Measurements from ENCODE around the gene RFTN2. TPM values are rescaled to one million over a fixed set of nuclear protein-coding genes. Genes with fewer than 3 reads are reported as not detected.

RFTN2 gene
- total RNA-seq, 1 donor from 2014 or later = 14.1 TPM

DNA sequence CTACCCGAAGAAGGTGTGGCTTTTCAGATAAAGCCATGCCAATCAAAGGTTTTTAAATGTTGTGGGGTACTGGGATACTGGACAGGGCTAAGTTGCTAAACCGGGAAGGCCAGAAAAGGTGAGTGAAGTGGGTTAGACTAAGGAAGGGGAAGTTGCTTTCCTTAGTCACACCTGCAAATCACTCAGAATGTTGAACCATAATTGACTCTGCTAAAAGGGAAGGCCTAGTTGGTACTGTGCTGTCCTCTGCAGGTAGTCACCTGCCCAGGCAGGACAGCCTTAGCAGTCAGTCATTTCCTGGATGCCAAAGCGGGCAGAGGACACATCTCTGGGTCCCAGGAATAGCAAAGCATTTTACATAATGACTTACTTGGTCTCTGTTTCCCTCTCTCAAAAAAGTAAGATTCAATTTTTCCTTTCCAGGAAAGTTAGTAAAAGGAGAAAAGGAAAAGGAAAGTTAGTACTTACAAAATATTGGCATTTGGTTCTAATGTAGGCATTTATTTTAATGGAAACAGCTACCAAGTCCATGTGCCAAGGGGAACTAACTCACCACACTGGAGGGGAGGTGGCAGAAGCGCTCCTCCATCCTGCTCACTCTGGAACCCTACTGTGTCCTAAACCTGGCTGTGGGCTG lies 60.3 kb downstream of the RFTN2 start:
- Histone ChIP-seq H3K4me3 (ENCODE audit: low read length in 3 of 3) (no peak overlapping the region), H3K36me3 (ENCODE audit: control insufficient read depth in 3 of 3, insufficient read depth in 3 of 3, low read length in 3 of 3) (peaks cover 0 to 10% (median 0%) of the 10 kb centered on the region in 3 donors), H3K9me3 (ENCODE audit: control insufficient read depth in 3 of 3, low read length in 3 of 3) (no peaks in the 10 kb centered on the region)

DNA sequence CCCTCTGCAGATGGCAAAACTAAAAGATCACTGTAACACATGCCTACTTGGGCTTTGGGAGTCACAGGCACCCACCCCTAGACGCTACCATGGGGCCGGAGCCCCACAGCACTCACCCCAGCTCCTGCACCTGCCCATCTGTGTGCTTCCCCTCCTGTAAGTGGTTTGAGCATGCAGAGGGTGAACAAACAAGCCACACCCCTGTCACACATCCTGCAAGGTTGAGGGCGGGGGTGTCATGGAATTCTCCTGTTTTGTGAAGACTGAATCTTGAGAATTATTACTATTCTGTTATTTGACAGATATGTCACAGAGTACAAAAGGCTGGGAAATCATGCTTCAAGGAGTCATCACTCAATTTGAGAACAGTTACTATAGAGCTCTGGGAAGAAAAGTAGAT lies 60.9 kb downstream of the RFTN2 start:
- Histone ChIP-seq H3K4me3 (ENCODE audit: low read length in 3 of 3) (no peak overlapping the region), H3K9me3 (ENCODE audit: control insufficient read depth in 3 of 3, low read length in 3 of 3) (no peaks in the 10 kb centered on the region), H3K27me3 (ENCODE audit: control insufficient read depth in 3 of 3, insufficient read depth in 3 of 3, low read length in 3 of 3) (no peaks in the 10 kb centered on the region), H3K27ac (ENCODE audit: low read depth, low read length) (no peak overlapping the region), H3K36me3 (ENCODE audit: control insufficient read depth in 3 of 3, insufficient read depth in 3 of 3, low read length in 3 of 3) (peaks cover 0 to 10% (median 0%) of the 10 kb centered on the region in 3 donors), H3K9ac (ENCODE audit: low read depth in 1 of 3, low read length in 3 of 3) (no peak overlapping the region), H3K4me1 (ENCODE audit: control insufficient read depth in 3 of 3, insufficient read depth in 3 of 3, low read length in 3 of 3) (no peaks in the 10 kb centered on the region)

More for the DNA sequence above, 60.3 kb downstream of the RFTN2 start:
- Histone ChIP-seq H3K27me3 (ENCODE audit: control insufficient read depth in 3 of 3, insufficient read depth in 3 of 3, low read length in 3 of 3) (no peaks in the 10 kb centered on the region), H3K27ac (ENCODE audit: low read depth, low read length) (no peak overlapping the region), H3K4me1 (ENCODE audit: control insufficient read depth in 3 of 3, insufficient read depth in 3 of 3, low read length in 3 of 3) (no peaks in the 10 kb centered on the region), H3K9ac (ENCODE audit: low read depth in 1 of 3, low read length in 3 of 3) (no peak overlapping the region)

DNA sequence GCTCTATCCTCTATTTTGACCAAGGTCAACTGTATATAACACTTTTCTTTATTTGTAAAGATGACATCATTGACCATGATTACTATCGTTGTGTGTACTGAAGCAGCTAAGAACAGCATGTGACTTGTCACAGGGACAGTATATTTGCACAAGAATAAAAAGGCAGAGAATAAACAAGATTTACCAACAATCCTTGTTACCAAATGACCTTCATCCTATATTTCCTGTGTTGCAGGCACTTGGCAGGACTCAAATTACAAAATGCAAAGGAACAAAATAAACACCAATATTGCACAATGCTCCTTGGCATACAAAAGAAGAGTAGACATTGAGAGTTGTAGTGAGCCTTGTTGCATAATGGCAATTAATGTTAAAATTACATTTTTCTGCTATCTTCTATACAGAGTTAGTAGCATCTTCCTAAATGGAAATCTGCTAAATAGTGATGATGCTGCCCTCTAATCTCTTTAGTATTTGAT lies 61.8 kb downstream of the RFTN2 start:
- Histone ChIP-seq H3K9me3 (ENCODE audit: control insufficient read depth in 3 of 3, low read length in 3 of 3) (no peaks in the 10 kb centered on the region), H3K27me3 (ENCODE audit: control insufficient read depth in 3 of 3, insufficient read depth in 3 of 3, low read length in 3 of 3) (no peaks in the 10 kb centered on the region), H3K9ac (ENCODE audit: low read depth in 1 of 3, low read length in 3 of 3) (no peak overlapping the region), H3K4me1 (ENCODE audit: control insufficient read depth in 3 of 3, insufficient read depth in 3 of 3, low read length in 3 of 3) (no peaks in the 10 kb centered on the region), H3K36me3 (ENCODE audit: control insufficient read depth in 3 of 3, insufficient read depth in 3 of 3, low read length in 3 of 3) (peaks cover 0 to 10% (median 0%) of the 10 kb centered on the region in 3 donors), H3K4me3 (ENCODE audit: low read length in 3 of 3) (no peak overlapping the region), H3K27ac (ENCODE audit: low read depth, low read length) (no peak overlapping the region)

DNA sequence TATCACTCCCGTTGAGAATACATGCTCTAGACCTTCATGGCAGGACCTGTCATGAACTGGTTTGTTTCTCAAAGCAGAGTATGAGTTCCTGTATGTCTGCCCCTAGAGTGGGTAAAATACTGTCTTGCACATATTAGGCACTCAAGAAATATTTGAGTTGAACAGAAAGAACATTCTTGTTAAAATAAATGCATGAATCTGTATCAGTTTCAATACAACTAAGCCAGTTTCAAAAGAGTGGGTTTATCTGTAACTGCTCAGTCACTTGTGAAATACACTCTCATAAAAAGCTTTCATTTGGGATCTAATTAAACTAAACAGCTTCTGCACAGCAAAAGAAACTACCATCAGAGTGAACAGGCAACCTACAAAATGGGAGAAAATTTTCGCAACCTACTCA lies 69.2 kb downstream of the RFTN2 start:
- Histone ChIP-seq H3K27ac (ENCODE audit: low read depth, low read length) (no peak overlapping the region), H3K9me3 (ENCODE audit: control insufficient read depth in 3 of 3, low read length in 3 of 3) (no peaks in the 10 kb centered on the region), H3K4me3 (ENCODE audit: low read length in 3 of 3) (no peak overlapping the region)

DNA sequence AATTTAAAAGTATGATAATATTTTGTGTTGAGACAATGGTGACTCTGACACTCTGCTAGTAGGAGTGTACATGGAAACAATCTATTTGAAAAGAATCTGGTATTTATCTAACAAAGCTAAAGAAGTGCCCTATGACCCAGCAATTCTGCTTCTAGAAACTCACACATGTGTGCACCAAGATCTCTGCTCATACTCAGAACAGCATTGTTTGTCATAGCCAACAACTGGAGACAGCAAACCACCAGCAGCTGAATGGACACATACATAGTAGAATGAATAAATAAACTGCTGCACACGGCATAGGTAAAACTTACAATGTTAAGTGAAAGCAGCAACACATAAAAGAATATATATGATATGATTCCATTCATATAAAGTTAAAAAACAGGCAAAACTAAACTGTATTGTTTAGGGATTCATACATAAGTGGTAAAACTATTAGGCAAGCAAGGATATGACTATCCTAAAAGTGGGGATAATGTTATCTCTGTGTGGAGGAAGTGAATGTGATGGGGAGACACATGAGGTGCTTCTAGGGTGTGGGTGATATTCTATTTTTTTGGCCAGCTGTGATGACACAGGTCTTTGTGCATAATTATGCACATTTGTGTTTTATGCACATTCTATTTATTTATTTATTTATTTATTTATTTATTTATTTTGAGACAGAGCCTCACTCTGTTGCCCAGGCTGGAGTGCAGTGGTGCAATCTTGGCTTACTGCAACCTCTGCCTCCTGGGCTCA lies 71.1 kb downstream of the RFTN2 start:
- Histone ChIP-seq H3K27me3 (ENCODE audit: control insufficient read depth in 3 of 3, insufficient read depth in 3 of 3, low read length in 3 of 3) (no peaks in the 10 kb centered on the region), H3K9me3 (ENCODE audit: control insufficient read depth in 3 of 3, low read length in 3 of 3) (no peaks in the 10 kb centered on the region), H3K36me3 (ENCODE audit: control insufficient read depth in 3 of 3, insufficient read depth in 3 of 3, low read length in 3 of 3) (no peaks in the 10 kb centered on the region), H3K27ac (ENCODE audit: low read depth, low read length) (no peak overlapping the region), H3K9ac (ENCODE audit: low read depth in 1 of 3, low read length in 3 of 3) (no peak overlapping the region), H3K4me1 (ENCODE audit: control insufficient read depth in 3 of 3, insufficient read depth in 3 of 3, low read length in 3 of 3) (no peaks in the 10 kb centered on the region), H3K4me3 (ENCODE audit: low read length in 3 of 3) (no peak overlapping the region)

More for the DNA sequence above, 69.2 kb downstream of the RFTN2 start:
- Histone ChIP-seq H3K9ac (ENCODE audit: low read depth in 1 of 3, low read length in 3 of 3) (no peak overlapping the region), H3K27me3 (ENCODE audit: control insufficient read depth in 3 of 3, insufficient read depth in 3 of 3, low read length in 3 of 3) (no peaks in the 10 kb centered on the region), H3K4me1 (ENCODE audit: control insufficient read depth in 3 of 3, insufficient read depth in 3 of 3, low read length in 3 of 3) (no peaks in the 10 kb centered on the region), H3K36me3 (ENCODE audit: control insufficient read depth in 3 of 3, insufficient read depth in 3 of 3, low read length in 3 of 3) (no peaks in the 10 kb centered on the region)

DNA sequence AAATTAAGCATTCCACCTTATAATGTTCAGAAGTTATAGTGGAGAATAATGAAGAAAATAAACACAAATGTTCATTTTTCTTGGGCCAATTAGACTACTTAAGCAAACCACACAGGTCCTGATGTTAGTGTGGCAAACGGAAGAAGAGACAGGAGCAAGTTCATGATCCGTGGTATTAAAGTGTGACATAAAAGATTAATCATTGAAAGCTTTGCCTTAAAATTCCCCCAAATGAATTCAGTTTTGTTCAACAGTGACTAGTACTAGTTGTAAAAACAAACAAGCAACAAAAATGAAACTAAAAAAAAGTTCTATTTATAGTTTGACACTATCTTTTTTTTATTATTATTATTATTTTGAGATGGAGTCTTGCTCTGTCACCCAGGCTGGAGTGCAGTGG lies 73.7 kb downstream of the RFTN2 start:
- Histone ChIP-seq H3K27me3 (ENCODE audit: control insufficient read depth in 3 of 3, insufficient read depth in 3 of 3, low read length in 3 of 3) (no peaks in the 10 kb centered on the region), H3K4me3 (ENCODE audit: low read length in 3 of 3) (no peak overlapping the region), H3K9me3 (ENCODE audit: control insufficient read depth in 3 of 3, low read length in 3 of 3) (no peaks in the 10 kb centered on the region), H3K9ac (ENCODE audit: low read depth in 1 of 3, low read length in 3 of 3) (no peak overlapping the region), H3K27ac (ENCODE audit: low read depth, low read length) (no peak overlapping the region), H3K4me1 (ENCODE audit: control insufficient read depth in 3 of 3, insufficient read depth in 3 of 3, low read length in 3 of 3) (no peaks in the 10 kb centered on the region), H3K36me3 (ENCODE audit: control insufficient read depth in 3 of 3, insufficient read depth in 3 of 3, low read length in 3 of 3) (no peaks in the 10 kb centered on the region)

DNA sequence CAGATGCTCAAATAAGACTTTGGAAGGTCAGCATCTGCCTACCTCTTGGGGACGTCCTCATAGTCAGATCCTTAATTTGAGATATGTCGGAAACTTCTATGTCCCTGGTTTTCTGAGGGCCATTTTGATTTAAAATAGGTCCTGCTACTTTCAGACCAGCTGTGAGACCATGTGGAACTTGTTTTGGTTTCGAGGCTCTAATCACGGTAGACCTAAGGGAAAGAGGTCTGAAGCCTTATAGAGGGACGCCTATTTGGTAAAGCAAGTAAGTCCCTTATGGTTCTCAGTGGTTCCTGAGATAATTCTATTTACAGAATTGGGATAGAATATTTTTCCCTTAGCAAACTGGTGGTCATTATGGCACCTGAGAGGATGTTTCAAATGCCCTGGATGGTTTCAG lies 75.1 kb downstream of the RFTN2 start:
- Histone ChIP-seq H3K9ac (ENCODE audit: low read depth in 1 of 3, low read length in 3 of 3) (no peak overlapping the region), H3K9me3 (ENCODE audit: control insufficient read depth in 3 of 3, low read length in 3 of 3) (no peaks in the 10 kb centered on the region), H3K27ac (ENCODE audit: low read depth, low read length) (no peak overlapping the region), H3K4me1 (ENCODE audit: control insufficient read depth in 3 of 3, insufficient read depth in 3 of 3, low read length in 3 of 3) (no peaks in the 10 kb centered on the region), H3K27me3 (ENCODE audit: control insufficient read depth in 3 of 3, insufficient read depth in 3 of 3, low read length in 3 of 3) (no peaks in the 10 kb centered on the region), H3K4me3 (ENCODE audit: low read length in 3 of 3) (no peak overlapping the region), H3K36me3 (ENCODE audit: control insufficient read depth in 3 of 3, insufficient read depth in 3 of 3, low read length in 3 of 3) (no peaks in the 10 kb centered on the region)

DNA sequence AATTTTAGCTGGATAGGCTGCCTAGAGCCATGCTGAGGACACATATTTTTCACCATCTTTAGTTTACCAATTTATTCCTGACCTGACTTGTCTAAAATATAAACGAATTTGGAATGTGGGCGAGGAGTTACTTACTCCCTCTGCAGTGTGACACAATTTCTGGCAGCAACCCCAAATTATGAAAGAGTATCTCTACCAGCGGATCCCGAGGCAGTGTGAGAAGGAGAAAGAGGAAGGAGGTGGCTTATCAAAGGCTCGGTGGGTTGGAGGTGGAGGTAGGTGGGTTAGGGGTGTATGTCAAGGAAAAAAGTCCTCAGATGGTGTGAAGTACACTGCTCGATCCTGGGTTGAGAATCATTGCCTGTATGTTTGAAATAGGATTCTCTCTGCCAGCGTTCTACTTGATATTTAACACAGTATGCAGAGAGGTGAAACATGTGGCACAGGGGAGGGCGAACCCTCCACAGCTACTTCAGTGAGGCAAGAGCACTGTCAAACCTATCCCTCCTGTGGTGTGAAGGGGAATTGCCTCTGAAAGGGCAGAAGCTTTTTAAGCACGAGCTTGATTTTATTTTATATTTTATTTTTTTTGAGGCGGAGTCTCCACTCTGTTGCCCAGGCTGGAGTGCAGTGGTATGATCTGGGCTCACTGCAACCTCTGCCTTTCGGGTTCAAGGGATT lies 76.0 kb downstream of the RFTN2 start:
- H3K36me3 ChIP-seq (ENCODE audit: control insufficient read depth in 3 of 3, insufficient read depth in 3 of 3, low read length in 3 of 3) = no peaks in the 10 kb centered on the region
- H3K27me3 ChIP-seq (ENCODE audit: control insufficient read depth in 3 of 3, insufficient read depth in 3 of 3, low read length in 3 of 3) = no peaks in the 10 kb centered on the region
- H3K9ac ChIP-seq (ENCODE audit: low read depth in 1 of 3, low read length in 3 of 3) = no peak overlapping the region
- H3K27ac ChIP-seq (ENCODE audit: low read depth, low read length) = no peak overlapping the region
- no peaks in the 10 kb centered on the region for H3K4me1 ChIP-seq (ENCODE audit: control insufficient read depth in 3 of 3, insufficient read depth in 3 of 3, low read length in 3 of 3)
- no peak overlapping the region for H3K4me3 ChIP-seq (ENCODE audit: low read length in 3 of 3)
- no peaks in the 10 kb centered on the region for H3K9me3 ChIP-seq (ENCODE audit: control insufficient read depth in 3 of 3, low read length in 3 of 3)

DNA sequence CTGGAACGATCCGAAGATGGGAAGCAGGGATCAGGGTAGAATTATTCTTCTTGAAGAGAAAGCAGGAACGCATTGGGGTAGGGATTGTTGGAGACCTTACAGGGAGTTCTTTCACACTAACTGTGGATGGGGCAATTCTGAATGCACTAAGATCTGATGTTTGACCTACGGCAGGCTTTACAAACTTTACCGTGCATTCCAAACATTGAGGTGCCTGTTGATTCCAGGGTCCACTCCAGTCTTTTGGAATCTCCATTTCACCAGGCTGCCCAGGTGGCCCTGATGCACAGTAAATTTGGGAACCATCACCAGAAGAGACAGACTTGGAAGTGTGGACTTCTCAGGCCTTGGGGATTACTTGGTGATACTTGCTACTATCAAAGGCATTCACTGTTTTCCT lies 76.9 kb downstream of the RFTN2 start:
- H3K4me1 ChIP-seq (ENCODE audit: control insufficient read depth in 3 of 3, insufficient read depth in 3 of 3, low read length in 3 of 3) = no peaks in the 10 kb centered on the region
- H3K27me3 ChIP-seq (ENCODE audit: control insufficient read depth in 3 of 3, insufficient read depth in 3 of 3, low read length in 3 of 3) = no peaks in the 10 kb centered on the region
- H3K4me3 ChIP-seq (ENCODE audit: low read length in 3 of 3) = no peak overlapping the region
- H3K9me3 ChIP-seq (ENCODE audit: control insufficient read depth in 3 of 3, low read length in 3 of 3) = no peaks in the 10 kb centered on the region
- no peak overlapping the region for H3K9ac ChIP-seq (ENCODE audit: low read depth in 1 of 3, low read length in 3 of 3)
- H3K36me3 ChIP-seq (ENCODE audit: control insufficient read depth in 3 of 3, insufficient read depth in 3 of 3, low read length in 3 of 3) = no peaks in the 10 kb centered on the region
- no peak overlapping the region for H3K27ac ChIP-seq (ENCODE audit: low read depth, low read length)

DNA sequence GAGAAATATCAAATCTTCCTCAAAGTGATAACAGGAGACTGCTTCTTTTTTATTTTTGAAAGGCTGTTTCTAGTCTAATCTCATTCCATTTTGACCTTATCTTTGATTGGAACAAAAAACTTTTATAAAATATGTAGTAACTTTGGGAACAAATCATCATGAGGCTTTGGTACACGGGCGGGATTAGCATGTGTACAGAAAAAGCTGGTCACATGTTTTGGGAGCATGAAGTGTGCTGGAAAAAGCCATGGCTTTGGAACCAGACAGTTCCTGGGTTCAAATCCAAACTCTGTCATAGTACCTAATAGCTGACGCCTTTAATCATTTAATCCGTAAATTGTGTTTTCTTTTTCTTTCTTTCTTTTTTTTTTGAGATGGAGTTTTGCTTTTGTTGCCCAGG lies 78.2 kb downstream of the RFTN2 start:
- H3K9me3 ChIP-seq (ENCODE audit: control insufficient read depth in 3 of 3, low read length in 3 of 3) = no peaks in the 10 kb centered on the region
- no peak overlapping the region for H3K27ac ChIP-seq (ENCODE audit: low read depth, low read length)
- H3K27me3 ChIP-seq (ENCODE audit: control insufficient read depth in 3 of 3, insufficient read depth in 3 of 3, low read length in 3 of 3) = no peaks in the 10 kb centered on the region
- H3K4me3 ChIP-seq (ENCODE audit: low read length in 3 of 3) = no peak overlapping the region
- no peaks in the 10 kb centered on the region for H3K36me3 ChIP-seq (ENCODE audit: control insufficient read depth in 3 of 3, insufficient read depth in 3 of 3, low read length in 3 of 3)
- no peaks in the 10 kb centered on the region for H3K4me1 ChIP-seq (ENCODE audit: control insufficient read depth in 3 of 3, insufficient read depth in 3 of 3, low read length in 3 of 3)
- H3K9ac ChIP-seq (ENCODE audit: low read depth in 1 of 3, low read length in 3 of 3) = no peak overlapping the region
